Fibroblast of mammary gland (primary cell): Measurements from ENCODE around the gene SRGAP3.

Experiments used
- DNase-seq: peaks from one replicate; pipeline ENCODE4 v3.0.0-alpha.2; 2010; ENCODE audit warnings: low read depth
- H3K4me3 ChIP-seq: 2 replicates; pipeline ENCODE4 v1.5.1; 2011; ENCODE audit warnings: low read depth, mild to moderate bottlenecking, low read length, moderate library complexity; ENCODE audit not compliant: control insufficient read depth
- TF ChIP-seq, protein P1 (sequence below): conservative IDR thresholded peaks from 2 replicates; pipeline ENCODE4 v1.5.1; 2011; ENCODE audit warnings: low read depth, low read length, inconsistent platforms; ENCODE audit not compliant: control insufficient read depth, insufficient read depth

Gene SRGAP3

DNA sequence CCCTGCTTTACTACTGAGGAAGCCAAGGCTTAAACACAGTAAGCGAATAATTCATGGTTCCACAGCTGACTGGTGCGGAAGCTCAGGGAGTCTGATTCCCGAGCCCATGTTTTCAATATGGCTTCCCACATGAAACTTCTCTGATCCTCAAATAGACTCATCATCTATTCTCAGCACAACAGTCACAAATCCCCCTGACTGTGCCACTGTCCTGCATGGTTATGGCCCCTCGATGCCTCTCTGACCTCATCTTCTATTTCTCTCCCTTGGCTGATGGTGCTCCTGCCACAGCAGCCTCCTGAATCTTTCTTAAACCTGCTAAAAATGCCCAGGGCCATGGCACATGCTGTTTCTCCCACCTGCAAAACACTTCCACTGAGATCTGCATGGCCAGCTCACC lies 43.2 kb downstream of the SRGAP3 start:
- TF ChIP-seq, protein P1, sequence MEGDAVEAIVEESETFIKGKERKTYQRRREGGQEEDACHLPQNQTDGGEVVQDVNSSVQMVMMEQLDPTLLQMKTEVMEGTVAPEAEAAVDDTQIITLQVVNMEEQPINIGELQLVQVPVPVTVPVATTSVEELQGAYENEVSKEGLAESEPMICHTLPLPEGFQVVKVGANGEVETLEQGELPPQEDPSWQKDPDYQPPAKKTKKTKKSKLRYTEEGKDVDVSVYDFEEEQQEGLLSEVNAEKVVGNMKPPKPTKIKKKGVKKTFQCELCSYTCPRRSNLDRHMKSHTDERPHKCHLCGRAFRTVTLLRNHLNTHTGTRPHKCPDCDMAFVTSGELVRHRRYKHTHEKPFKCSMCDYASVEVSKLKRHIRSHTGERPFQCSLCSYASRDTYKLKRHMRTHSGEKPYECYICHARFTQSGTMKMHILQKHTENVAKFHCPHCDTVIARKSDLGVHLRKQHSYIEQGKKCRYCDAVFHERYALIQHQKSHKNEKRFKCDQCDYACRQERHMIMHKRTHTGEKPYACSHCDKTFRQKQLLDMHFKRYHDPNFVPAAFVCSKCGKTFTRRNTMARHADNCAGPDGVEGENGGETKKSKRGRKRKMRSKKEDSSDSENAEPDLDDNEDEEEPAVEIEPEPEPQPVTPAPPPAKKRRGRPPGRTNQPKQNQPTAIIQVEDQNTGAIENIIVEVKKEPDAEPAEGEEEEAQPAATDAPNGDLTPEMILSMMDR: no peak
- H3K4me3 ChIP-seq: no peak overlapping the region
- DNase-seq: no peak

DNA sequence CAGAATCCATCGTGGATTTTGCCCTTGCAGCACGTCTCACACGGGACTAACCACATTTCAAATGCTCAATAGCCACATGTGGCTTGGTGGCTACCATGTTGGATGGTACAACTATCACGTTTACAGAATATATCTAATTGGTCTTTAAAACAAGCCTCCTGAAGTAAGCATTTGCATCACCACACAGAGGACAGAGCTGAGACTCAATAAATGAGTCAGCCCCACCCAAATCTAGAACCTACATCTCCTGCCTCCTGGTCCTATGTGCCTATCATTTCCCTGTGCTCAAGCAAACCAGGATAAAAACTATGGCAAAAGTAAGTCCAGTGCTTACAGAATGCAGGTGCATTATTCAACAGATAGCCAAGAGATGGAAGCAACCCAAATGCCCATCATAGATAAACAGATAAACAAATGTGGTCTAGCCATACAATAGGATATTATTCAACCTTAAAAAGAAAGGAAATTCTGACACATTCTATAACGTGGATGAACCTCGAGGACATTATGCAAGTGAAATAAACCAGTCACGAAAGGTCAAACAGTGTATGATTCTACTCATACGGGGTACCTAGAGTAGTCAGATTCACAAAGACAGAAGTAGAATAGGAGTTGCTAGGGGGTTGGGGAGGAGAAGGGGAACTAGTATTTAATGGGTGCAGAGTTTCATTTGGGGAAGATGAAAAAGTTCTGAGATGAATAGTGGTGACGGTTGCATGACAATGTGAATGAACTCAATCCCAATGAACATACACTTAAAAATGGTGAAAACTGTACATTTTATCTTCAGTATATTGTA lies 43.9 kb downstream of the SRGAP3 start:
- DNase-seq: no peak
- H3K4me3 ChIP-seq: no peak overlapping the region
- TF ChIP-seq, protein P1: no peak

DNA sequence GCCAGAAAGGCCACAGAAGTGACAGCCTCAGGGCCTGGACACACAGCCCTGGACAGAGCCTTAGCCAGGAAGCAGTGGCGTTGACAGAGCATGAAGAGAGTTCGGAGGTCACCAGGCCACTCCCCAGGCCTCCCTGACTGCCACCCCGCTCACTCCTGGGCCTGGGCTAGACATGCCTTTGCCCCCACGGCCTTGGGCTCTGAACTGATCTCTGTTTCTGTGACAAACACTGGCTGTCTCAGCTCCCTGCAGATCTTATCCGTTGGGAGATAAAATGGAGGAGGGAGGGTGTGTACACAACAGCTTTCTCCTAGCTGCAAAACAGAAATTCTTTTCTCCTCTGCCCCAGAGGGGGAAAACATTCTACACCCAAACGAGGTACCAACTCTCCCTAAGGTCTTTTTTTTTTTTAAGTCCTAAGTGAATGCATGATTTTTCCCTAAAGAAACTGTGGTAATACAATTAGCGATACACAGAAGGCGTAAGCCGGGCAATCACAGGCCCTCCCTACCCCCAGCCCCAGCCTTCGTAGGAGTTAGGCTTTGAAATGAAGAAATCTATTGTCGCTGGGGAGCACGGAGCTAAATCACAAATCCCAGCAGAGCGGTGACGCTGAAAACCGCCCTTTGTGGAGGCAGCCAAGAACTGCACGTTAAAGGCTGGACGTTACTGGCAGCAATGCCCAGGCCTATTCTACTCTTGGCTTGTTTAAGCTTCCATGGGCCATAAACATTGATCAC lies 45.0 kb downstream of the SRGAP3 start:
- TF ChIP-seq, protein P1: no peak
- no peak for DNase-seq
- H3K4me3 ChIP-seq: no peak overlapping the region

DNA sequence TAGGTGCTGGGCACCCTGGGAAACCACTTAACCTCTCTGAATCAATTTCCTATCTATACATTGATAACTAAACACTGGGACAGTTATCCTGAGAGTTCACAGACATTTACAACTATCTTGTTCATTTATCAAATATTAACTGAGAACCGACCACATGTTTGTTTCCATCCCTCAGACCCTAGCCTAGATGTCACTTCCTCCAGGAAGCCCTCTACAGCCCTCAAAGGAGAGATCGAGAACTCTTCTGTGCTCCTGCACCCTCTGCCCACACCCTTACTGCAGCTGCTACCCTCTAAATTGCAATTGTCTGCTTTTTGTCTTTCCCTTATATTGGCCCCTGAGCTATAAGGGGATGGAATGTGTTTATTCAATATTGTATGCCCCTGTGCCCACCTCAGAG lies 46.1 kb downstream of the SRGAP3 start:
- no peak for DNase-seq
- H3K4me3 ChIP-seq: no peak overlapping the region
- TF ChIP-seq, protein P1: no peak

DNA sequence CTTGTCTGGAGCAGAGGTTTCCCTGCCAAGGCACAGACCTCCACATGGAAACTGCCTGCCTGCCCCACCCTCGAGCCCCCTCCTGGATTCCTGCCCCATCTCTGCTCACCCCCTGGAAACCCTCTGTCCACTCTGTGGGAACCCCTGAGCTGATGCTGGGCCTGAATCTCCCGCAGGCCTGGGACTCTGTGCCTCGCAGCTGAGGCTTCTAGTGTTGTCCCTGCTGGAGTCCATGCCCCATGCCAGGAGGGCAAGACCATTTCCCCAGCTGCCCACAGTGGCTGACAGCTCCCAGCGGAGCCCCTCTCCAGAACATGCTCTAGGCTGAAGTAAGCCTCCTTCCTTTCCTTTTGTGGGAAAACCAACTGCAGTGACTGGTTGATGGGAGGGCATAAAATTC lies 46.9 kb downstream of the SRGAP3 start:
- no peak for DNase-seq
- TF ChIP-seq, protein P1: no peak
- no peak overlapping the region for H3K4me3 ChIP-seq

DNA sequence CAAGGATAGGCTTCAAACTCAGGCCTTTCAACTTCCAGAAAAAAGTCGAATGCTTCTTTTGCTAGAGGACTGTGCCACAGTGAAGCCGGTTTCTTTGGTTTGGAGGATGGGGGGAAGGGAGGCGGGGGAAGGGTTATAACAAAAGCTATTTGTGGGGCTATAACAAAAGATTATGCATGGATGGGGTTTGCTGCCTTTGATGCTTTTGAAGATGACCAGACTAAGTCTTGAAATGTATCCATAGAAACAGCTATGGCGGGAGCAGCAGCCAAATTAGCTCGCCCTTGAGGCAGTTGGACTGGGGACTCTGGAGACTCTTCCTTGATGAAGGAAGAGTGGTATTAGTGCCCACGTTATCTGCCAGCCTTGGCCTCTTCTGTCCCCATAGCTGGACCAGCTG lies 47.5 kb downstream of the SRGAP3 start:
- DNase-seq: no peak
- no peak overlapping the region for H3K4me3 ChIP-seq
- TF ChIP-seq, protein P1: no peak
